ENCODE data around the gene CNOT4.

The CNOT4 gene

DNA sequence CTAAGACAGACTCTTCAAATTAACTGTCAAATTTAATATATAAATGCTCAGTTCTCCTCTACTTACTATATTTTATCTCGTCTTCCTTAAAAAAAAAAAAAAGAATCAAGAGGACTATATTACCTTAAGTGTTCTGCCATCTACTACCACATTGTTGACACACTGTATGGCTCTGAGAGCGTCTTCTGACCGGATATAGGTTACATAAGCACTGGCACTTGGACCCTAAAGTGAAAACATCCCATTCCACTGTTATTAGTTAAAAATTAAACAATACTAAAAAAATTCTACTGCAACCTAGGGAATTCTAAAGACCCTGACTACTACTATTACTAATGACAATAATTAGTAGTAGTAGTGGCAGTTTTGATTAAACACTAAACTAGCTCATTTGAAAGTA lies 95.7 kb downstream of the CNOT4 start:
- no peak for ATAC-seq
- no peak for TF ChIP-seq BACH2 (CRISPR knock-in tag; IDR thresholded peaks at IDR 0.05; ENCODE audit: borderline replicate concordance)
- no peak for TF ChIP-seq CSDC2 (CRISPR knock-in tag; IDR thresholded peaks at IDR 0.05)
- TF ChIP-seq ESRRG (CRISPR knock-in tag; IDR thresholded peaks at IDR 0.05), result no peak
- TF ChIP-seq ARNTL (CRISPR knock-in tag; IDR thresholded peaks at IDR 0.05; ENCODE audit: borderline replicate concordance, low read depth), result no peak
- TF ChIP-seq, protein P1, sequence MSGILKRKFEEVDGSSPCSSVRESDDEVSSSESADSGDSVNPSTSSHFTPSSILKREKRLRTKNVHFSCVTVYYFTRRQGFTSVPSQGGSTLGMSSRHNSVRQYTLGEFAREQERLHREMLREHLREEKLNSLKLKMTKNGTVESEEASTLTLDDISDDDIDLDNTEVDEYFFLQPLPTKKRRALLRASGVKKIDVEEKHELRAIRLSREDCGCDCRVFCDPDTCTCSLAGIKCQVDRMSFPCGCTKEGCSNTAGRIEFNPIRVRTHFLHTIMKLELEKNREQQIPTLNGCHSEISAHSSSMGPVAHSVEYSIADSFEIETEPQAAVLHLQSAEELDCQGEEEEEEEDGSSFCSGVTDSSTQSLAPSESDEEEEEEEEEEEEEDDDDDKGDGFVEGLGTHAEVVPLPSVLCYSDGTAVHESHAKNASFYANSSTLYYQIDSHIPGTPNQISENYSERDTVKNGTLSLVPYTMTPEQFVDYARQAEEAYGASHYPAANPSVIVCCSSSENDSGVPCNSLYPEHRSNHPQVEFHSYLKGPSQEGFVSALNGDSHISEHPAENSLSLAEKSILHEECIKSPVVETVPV (CRISPR knock-in tag; IDR thresholded peaks at IDR 0.05), result no peak
- no peak for TF ChIP-seq GLIS3 (CRISPR knock-in tag; IDR thresholded peaks at IDR 0.05)

DNA sequence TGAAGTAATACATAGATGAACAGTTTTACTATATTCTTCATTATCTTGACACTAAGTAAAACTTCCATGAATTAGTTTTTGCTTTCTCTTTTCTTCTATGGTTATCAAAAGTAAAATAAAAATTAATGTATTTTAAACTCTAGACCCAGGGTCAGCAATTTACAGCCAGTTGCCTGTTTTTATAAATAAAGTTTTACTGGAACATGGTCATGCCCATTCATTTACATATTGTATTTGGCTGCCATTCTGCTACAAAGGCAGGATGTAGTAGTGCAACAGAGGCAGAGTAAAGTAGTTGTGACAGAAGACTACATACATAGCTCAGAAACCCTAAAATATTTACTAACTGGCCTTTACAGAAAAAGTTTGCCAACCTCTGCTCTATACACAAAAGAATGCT lies 98.8 kb downstream of the CNOT4 start:
- TF ChIP-seq, protein P2, sequence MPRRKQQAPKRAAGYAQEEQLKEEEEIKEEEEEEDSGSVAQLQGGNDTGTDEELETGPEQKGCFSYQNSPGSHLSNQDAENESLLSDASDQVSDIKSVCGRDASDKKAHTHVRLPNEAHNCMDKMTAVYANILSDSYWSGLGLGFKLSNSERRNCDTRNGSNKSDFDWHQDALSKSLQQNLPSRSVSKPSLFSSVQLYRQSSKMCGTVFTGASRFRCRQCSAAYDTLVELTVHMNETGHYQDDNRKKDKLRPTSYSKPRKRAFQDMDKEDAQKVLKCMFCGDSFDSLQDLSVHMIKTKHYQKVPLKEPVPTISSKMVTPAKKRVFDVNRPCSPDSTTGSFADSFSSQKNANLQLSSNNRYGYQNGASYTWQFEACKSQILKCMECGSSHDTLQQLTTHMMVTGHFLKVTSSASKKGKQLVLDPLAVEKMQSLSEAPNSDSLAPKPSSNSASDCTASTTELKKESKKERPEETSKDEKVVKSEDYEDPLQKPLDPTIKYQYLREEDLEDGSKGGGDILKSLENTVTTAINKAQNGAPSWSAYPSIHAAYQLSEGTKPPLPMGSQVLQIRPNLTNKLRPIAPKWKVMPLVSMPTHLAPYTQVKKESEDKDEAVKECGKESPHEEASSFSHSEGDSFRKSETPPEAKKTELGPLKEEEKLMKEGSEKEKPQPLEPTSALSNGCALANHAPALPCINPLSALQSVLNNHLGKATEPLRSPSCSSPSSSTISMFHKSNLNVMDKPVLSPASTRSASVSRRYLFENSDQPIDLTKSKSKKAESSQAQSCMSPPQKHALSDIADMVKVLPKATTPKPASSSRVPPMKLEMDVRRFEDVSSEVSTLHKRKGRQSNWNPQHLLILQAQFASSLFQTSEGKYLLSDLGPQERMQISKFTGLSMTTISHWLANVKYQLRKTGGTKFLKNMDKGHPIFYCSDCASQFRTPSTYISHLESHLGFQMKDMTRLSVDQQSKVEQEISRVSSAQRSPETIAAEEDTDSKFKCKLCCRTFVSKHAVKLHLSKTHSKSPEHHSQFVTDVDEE (CRISPR knock-in tag; IDR thresholded peaks at IDR 0.05), result no peak
- no peak for TF ChIP-seq GLIS3 (CRISPR knock-in tag; IDR thresholded peaks at IDR 0.05)
- no peak for TF ChIP-seq ZFP30 (CRISPR knock-in tag; IDR thresholded peaks at IDR 0.05)
- no peak for TF ChIP-seq SNAI2 (CRISPR knock-in tag; IDR thresholded peaks at IDR 0.05)
- TF ChIP-seq, protein P3, sequence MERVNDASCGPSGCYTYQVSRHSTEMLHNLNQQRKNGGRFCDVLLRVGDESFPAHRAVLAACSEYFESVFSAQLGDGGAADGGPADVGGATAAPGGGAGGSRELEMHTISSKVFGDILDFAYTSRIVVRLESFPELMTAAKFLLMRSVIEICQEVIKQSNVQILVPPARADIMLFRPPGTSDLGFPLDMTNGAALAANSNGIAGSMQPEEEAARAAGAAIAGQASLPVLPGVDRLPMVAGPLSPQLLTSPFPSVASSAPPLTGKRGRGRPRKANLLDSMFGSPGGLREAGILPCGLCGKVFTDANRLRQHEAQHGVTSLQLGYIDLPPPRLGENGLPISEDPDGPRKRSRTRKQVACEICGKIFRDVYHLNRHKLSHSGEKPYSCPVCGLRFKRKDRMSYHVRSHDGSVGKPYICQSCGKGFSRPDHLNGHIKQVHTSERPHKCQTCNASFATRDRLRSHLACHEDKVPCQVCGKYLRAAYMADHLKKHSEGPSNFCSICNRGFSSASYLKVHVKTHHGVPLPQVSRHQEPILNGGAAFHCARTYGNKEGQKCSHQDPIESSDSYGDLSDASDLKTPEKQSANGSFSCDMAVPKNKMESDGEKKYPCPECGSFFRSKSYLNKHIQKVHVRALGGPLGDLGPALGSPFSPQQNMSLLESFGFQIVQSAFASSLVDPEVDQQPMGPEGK (CRISPR knock-in tag; IDR thresholded peaks at IDR 0.05; ENCODE audit: borderline replicate concordance), result no peak
- ATAC-seq, result no peak

DNA sequence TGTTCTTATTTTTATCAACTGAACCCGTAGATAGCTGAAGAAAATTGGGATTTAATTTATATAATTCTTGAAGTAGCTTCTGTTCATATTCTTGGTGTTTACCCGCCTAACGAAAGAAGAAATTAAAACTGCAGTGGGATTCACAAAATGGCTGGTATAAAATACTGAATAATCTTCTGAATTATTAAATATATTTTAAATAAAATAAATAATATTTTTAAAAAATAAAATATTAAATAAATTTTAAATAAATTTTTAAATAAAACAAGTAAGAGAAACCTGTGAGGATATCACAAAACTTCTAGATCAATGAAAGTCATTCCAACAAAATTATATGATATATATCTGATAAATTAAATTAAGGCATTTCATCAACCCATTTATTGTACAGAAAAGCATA lies 99.4 kb downstream of the CNOT4 start:
- no peak for ATAC-seq
- TF ChIP-seq ZNF565 (CRISPR knock-in tag; conservative IDR thresholded peaks at IDR 0.05; ENCODE audit: low read depth) (no peak), ZNF8 (CRISPR knock-in tag; IDR thresholded peaks at IDR 0.05) (no peak), CSDC2 (CRISPR knock-in tag; IDR thresholded peaks at IDR 0.05) (no peak), GLIS3 (CRISPR knock-in tag; IDR thresholded peaks at IDR 0.05) (no peak), SNAI2 (CRISPR knock-in tag; IDR thresholded peaks at IDR 0.05) (no peak), RARB (CRISPR knock-in tag; IDR thresholded peaks at IDR 0.05) (no peak), ZNF70 (CRISPR knock-in tag; IDR thresholded peaks at IDR 0.05) (no peak), ZC3H10 (CRISPR knock-in tag; IDR thresholded peaks at IDR 0.05) (no peak), TOX (CRISPR knock-in tag; IDR thresholded peaks at IDR 0.05; ENCODE audit: borderline replicate concordance) (no peak), BACH2 (CRISPR knock-in tag; IDR thresholded peaks at IDR 0.05; ENCODE audit: borderline replicate concordance) (no peak), ZFP3 (CRISPR knock-in tag; IDR thresholded peaks at IDR 0.05) (no peak), ISL1 (CRISPR knock-in tag; IDR thresholded peaks at IDR 0.05) (no peak), TCF4 (CRISPR knock-in tag; IDR thresholded peaks at IDR 0.05; ENCODE audit: borderline replicate concordance) (no peak), ARNTL (CRISPR knock-in tag; IDR thresholded peaks at IDR 0.05; ENCODE audit: borderline replicate concordance, low read depth) (no peak), PPARA (CRISPR knock-in tag; IDR thresholded peaks at IDR 0.05; ENCODE audit: borderline replicate concordance) (no peak)
- TF ChIP-seq, protein P4, sequence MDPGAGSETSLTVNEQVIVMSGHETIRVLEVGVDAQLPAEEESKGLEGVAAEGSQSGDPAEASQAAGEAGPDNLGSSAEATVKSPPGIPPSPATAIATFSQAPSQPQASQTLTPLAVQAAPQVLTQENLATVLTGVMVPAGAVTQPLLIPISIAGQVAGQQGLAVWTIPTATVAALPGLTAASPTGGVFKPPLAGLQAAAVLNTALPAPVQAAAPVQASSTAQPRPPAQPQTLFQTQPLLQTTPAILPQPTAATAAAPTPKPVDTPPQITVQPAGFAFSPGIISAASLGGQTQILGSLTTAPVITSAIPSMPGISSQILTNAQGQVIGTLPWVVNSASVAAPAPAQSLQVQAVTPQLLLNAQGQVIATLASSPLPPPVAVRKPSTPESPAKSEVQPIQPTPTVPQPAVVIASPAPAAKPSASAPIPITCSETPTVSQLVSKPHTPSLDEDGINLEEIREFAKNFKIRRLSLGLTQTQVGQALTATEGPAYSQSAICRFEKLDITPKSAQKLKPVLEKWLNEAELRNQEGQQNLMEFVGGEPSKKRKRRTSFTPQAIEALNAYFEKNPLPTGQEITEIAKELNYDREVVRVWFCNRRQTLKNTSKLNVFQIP (CRISPR knock-in tag; IDR thresholded peaks at IDR 0.05; ENCODE audit: borderline replicate concordance, low read depth), result no peak
- TF ChIP-seq, protein P5, sequence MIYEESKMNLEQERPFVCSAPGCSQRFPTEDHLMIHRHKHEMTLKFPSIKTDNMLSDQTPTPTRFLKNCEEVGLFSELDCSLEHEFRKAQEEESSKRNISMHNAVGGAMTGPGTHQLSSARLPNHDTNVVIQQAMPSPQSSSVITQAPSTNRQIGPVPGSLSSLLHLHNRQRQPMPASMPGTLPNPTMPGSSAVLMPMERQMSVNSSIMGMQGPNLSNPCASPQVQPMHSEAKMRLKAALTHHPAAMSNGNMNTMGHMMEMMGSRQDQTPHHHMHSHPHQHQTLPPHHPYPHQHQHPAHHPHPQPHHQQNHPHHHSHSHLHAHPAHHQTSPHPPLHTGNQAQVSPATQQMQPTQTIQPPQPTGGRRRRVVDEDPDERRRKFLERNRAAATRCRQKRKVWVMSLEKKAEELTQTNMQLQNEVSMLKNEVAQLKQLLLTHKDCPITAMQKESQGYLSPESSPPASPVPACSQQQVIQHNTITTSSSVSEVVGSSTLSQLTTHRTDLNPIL (CRISPR knock-in tag; IDR thresholded peaks at IDR 0.05; ENCODE audit: low read depth), result no peak
- TF ChIP-seq, protein P2 (CRISPR knock-in tag; IDR thresholded peaks at IDR 0.05), result no peak
- TF ChIP-seq, protein P3 (CRISPR knock-in tag; IDR thresholded peaks at IDR 0.05; ENCODE audit: borderline replicate concordance), result no peak
- TF ChIP-seq, protein P1 (CRISPR knock-in tag; IDR thresholded peaks at IDR 0.05), result no peak
